NCI-H82 (cell line): ENCODE results near the gene TRIM25.

Experiments
- DNase-seq: peaks from one replicate; lab custom pipeline; 2025; lab: John Stamatoyannopoulos, UW

TRIM25 gene

DNA sequence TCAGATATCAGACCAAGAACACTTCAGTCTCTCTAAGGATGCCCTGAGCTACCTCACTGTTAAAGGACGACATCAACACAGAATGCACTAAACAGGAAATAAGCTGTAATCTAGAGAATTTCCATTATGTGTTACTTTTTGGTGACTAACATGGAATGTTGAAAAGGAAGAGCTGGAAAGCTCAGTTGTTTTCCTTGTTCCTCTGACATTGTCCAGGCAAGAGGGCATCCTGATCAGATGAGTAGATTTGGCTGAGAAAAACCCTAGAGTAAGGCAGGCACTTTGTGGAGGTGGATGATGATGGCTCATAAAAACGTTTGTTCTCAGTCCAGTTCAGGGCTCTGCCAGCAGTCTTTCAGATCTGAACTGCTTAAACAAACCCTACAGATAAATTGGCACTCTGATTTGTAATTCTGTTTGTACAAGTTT, 45.9 kb downstream of the TRIM25 start:
- no peak for DNase-seq

DNA sequence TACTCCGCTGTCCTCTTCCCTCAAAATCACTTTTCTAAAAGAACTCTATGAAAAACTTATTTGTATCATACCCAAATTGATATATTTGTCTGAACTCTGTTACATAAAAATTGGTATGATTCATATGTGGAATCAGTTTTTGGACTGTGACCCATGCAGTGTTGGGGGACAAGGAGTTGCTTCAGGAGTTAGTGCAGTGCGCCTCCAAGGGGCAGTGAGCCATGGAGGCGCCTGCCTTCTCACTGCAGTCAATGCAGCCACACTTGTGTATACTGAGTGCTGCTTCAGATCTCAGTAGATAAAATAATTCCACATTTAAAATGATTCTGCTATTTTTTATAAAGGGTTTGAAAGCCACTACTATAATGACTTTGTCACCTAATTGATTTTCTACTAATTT, 47.4 kb downstream of the TRIM25 start:
- peak; percentile 20 for DNase-seq

DNA sequence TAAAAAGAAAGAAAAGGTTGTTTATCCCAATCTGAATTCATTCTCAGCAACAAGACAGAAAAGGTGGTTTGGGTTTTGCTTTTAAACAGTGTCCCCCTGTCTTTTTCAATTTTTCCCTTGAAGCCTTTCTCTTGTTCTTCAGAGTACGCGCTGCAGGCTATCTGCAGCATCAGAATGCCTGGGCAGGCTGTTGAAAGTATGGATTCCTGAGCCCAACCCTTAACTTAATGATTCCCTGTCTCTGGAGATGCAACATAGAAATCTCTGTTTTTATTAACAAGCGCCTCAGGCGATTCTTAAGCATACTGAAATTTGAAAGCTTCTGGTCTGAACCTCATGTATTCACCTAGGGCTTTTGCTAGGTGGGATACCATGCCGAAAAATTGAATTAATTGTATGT, 47.8 kb downstream of the TRIM25 start:
- no peak for DNase-seq

DNA sequence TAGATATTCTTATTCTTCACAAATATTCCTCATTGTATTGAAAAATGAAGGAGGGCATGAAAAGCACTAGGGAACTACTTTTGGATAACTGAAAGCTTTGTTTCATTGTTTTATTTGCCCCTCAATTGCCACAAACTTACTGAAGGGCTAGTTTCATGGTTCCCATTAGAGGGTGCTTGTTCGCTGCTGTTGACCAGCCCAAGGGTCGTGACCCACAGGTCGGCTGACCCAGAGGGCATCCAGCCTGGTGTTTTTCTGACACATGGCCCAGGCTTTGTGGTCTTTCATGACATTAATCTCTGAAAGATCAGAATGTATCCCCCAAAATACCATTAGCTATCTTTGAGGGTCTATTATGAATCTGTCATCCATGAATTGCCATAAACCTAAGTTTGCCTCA, 49.9 kb downstream of the TRIM25 start:
- DNase-seq = no peak

DNA sequence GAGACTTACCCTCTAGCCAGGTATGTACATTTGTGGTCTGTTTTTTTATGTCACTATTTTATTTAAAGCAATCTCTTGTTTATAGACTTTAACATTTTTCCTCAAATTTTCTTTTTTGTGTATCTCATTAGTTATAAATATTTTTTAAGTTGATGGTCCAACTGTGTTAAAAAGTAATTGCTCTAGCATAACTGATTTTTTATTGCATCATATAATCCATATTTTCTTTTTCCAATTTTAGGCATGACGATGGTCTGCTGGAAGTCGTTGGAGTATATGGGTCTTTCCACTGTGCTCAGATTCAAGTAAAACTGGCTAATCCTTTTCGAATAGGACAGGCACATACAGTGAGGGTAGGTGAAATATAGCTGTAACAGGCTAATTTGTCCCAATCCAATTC, 52.0 kb downstream of the TRIM25 start:
- DNase-seq = no peak

DNA sequence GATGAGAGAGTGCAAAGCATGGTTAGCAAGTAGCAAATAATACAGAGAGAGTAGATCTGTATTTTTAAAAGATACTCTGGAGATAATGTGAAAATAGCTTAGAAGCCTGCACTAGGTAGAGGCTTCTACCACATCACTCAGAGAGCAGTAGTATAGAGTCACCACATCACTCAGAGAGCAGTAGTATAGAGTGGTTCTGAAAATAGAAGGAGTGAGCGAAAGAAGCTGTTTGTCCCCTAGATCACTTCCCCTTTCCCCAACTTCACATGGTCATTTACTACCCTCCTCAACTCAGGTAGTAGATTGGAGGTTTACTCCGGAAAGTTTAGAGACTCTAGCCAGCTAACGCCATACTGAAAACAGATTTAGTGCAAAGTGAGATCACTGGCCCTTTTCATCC, 62.8 kb downstream of the TRIM25 start:
- DNase-seq = no peak

DNA sequence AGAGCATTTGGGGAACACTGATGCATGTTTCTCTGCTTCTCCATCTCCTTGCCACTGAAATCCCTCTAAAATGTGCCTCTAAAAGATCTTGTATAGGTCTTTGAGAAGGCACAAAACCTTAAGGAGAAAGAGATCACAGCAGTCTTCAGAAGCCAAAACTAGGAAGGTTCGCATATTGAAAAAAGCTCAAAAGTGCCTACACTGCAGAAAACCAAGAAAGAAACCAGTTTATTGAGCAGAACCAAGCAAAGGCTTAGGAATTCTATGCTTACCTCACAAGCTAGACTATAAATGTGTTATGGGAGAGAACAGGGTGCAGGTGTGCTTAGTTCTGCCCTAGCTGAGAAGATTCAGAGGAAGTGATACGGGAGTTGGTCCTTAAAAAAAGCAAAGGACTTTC, 63.3 kb downstream of the TRIM25 start:
- no peak for DNase-seq

DNA sequence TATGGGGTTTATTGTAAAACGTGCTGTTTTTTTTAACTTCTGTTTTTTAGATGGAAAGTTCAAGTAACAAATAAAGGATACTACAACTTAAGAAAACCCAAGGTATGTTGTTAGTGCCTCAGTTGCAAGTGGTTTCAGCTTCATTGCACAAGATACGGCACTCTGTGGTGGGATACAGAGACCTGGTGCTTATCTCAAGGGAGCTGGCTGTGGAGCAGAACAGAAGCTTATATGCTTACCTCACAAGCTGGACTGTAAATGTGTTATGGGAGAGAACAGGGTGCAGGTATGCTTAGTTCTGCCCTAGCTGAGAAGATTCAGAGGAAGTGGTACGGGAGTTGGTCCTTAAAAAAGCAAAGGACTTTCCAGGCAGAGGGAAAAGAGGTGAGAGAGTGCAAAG, 64.7 kb downstream of the TRIM25 start:
- no peak for DNase-seq

DNA sequence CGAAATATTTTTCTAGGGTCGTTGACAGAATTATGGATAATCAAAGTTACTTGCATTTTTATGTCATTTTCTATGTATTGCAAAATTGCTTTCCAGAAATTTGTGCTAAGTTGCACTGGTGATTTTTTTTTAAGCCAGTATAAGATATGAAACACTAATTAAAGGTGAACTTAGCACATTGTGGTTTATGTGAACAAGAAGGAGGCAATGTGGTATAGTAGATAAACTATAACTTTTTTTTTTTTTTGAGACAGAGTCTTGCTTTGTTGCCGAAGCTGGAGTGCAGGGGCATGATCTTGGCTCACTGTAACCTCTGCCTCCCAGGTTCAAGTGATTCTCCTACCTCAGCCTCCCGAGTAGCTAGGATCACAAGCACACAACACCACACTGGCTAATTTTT, 66.7 kb downstream of the TRIM25 start:
- DNase-seq = no peak

DNA sequence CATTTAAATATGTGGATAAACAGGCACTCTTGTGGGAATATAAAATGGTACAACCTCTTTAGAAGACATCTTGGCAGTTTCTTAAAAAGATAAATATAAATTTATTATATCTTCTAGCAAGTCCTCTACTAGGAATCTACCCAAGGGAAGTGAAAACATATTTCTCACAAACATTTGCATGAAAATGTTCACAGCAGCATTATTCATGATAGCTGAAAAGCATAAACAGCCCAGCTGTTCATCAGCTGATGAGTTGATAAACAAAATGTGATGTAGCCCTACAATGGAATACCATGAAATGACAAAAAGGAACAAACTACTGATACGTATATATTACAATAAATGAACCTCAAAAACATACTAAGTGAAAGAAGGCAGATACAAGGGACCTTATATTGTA, 67.9 kb downstream of the TRIM25 start:
- no peak for DNase-seq

DNA sequence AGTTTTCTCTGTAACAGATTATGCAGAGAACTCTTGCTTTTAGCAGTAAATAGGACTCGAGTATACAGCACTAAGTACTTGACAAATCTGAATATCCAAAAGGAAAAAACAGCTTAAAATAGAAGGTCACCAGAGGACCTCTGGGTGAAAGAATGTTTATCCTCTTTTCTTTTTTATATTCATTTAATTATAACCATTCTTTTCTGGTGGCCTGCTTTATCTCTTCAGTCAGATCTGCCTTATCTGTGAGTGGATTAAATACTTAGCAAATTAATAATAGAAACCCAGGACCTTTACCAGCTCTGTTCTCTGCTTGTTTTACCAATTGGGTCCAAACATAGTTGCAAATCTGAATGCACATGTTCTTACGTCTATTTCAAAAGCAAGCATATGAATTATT, 71.3 kb downstream of the TRIM25 start:
- DNase-seq = peak; percentile 37

DNA sequence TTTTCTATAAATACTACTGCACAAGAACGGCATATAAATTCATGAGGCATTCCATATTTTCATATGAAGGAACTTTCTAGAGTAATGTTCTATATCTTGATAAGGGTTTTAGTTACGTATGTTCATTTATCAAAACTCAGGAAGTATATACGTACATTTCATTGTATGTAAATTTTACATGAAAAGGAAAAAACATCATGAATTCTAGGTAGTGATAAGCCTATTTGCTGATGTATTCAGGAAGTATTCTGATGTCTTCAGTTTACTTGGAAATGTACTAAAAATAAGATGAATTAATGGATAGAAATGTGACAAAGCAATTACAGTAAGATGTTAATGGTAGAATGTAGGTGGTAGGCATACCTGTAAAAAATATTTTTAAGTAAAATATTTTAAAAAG, 75.2 kb downstream of the TRIM25 start:
- DNase-seq = no peak
